ENCODE measurements around the gene USP4. TPM values are rescaled to one million over a fixed set of nuclear protein-coding genes. Genes with fewer than 3 reads are reported as not detected.

USP4 gene
- total and polyA plus RNA-seq, 2 of the 13 experiments (the other 11 are each of a cell fraction or from before 2014, with no cell fraction given), result 9.2 to 20.8 TPM

DNA sequence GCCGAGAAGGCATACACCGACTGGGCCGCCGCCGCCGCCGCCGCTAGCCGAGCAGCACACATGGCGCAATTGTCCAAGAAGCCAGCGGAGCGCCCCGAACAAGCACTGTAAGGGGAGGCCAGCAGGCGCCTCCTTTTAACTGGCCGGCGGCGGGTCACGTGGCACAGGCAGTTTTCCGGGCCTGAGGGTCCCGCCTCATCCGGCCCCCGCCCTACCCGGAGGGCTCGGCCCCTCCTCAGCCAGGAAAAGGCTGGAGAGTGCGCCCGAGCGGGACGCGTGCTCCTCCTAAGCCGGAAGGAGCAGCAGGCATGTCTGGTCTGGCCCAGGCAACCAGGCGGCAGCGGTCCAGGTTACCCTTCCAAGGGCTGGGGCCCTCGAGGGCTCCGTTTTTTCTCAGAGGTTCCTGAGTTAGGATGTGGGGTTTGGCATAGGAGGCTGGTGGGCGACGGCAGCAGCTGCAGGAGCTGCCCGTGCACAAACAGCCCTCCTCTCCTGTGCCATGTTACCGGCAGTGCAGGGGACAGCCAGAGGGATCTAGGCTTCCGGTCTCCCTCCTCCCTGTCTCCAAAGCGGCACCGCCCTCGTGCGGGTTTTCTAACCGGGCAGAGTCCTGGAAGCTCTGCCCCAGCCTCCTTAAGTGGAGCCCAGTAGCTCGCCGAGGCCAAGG is 18.5 kb upstream of the USP4 start, which contains the start of gene GPX1 (continued):
- TF ChIP-seq, protein P1, sequence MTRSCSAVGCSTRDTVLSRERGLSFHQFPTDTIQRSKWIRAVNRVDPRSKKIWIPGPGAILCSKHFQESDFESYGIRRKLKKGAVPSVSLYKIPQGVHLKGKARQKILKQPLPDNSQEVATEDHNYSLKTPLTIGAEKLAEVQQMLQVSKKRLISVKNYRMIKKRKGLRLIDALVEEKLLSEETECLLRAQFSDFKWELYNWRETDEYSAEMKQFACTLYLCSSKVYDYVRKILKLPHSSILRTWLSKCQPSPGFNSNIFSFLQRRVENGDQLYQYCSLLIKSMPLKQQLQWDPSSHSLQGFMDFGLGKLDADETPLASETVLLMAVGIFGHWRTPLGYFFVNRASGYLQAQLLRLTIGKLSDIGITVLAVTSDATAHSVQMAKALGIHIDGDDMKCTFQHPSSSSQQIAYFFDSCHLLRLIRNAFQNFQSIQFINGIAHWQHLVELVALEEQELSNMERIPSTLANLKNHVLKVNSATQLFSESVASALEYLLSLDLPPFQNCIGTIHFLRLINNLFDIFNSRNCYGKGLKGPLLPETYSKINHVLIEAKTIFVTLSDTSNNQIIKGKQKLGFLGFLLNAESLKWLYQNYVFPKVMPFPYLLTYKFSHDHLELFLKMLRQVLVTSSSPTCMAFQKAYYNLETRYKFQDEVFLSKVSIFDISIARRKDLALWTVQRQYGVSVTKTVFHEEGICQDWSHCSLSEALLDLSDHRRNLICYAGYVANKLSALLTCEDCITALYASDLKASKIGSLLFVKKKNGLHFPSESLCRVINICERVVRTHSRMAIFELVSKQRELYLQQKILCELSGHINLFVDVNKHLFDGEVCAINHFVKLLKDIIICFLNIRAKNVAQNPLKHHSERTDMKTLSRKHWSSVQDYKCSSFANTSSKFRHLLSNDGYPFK (CRISPR knock-in tag; IDR thresholded peaks at IDR 0.05; ENCODE audit: borderline replicate concordance), result peak; percentile 95; the same call in 1 of the 2 replicates
- TF ChIP-seq, protein P2, sequence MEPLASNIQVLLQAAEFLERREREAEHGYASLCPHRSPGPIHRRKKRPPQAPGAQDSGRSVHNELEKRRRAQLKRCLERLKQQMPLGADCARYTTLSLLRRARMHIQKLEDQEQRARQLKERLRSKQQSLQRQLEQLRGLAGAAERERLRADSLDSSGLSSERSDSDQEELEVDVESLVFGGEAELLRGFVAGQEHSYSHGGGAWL (CRISPR knock-in tag; IDR thresholded peaks at IDR 0.05), result peak; percentile 75
- TF ChIP-seq SALL1 (CRISPR knock-in tag; IDR thresholded peaks at IDR 0.05) (peak; percentile 89), HDAC6 (IDR thresholded peaks at IDR 0.05; ENCODE audit: low read depth, low read length) (no peak), ZNF33B (CRISPR knock-in tag; IDR thresholded peaks at IDR 0.05) (no peak), ZNF263 (CRISPR knock-in tag; IDR thresholded peaks at IDR 0.05) (peak; percentile 99), MAZ (IDR thresholded peaks at IDR 0.05; ENCODE audit: borderline replicate concordance, low read depth, low read length) (peak; percentile 80), MAZ (CRISPR knock-in tag; IDR thresholded peaks at IDR 0.05; ENCODE audit: low read depth) (peak; percentile 91), WIZ (CRISPR knock-in tag; IDR thresholded peaks at IDR 0.05) (0 out of 2 replicates have a peak, but pooled peaks have one; percentile 38), ZNF616 (CRISPR knock-in tag; IDR thresholded peaks at IDR 0.05; ENCODE audit: low read depth) (no peak), SOX6 (IDR thresholded peaks at IDR 0.05) (no peak), SOX6 (CRISPR knock-in tag; IDR thresholded peaks at IDR 0.05) (peak; percentile 75), PAWR (CRISPR knock-in tag; IDR thresholded peaks at IDR 0.05; ENCODE audit: borderline replicate concordance) (no peak)
- TF ChIP-seq, protein P3, sequence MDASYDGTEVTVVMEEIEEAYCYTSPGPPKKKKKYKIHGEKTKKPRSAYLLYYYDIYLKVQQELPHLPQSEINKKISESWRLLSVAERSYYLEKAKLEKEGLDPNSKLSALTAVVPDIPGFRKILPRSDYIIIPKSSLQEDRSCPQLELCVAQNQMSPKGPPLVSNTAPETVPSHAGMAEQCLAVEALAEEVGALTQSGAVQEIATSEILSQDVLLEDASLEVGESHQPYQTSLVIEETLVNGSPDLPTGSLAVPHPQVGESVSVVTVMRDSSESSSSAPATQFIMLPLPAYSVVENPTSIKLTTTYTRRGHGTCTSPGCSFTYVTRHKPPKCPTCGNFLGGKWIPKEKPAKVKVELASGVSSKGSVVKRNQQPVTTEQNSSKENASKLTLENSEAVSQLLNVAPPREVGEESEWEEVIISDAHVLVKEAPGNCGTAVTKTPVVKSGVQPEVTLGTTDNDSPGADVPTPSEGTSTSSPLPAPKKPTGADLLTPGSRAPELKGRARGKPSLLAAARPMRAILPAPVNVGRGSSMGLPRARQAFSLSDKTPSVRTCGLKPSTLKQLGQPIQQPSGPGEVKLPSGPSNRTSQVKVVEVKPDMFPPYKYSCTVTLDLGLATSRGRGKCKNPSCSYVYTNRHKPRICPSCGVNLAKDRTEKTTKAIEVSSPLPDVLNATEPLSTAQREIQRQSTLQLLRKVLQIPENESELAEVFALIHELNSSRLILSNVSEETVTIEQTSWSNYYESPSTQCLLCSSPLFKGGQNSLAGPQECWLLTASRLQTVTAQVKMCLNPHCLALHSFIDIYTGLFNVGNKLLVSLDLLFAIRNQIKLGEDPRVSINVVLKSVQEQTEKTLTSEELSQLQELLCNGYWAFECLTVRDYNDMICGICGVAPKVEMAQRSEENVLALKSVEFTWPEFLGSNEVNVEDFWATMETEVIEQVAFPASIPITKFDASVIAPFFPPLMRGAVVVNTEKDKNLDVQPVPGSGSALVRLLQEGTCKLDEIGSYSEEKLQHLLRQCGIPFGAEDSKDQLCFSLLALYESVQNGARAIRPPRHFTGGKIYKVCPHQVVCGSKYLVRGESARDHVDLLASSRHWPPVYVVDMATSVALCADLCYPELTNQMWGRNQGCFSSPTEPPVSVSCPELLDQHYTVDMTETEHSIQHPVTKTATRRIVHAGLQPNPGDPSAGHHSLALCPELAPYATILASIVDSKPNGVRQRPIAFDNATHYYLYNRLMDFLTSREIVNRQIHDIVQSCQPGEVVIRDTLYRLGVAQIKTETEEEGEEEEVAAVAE (CRISPR knock-in tag; IDR thresholded peaks at IDR 0.05; ENCODE audit: borderline replicate concordance), result no peak
- TF ChIP-seq, protein P4, sequence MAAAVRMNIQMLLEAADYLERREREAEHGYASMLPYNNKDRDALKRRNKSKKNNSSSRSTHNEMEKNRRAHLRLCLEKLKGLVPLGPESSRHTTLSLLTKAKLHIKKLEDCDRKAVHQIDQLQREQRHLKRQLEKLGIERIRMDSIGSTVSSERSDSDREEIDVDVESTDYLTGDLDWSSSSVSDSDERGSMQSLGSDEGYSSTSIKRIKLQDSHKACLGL (CRISPR knock-in tag; IDR thresholded peaks at IDR 0.05), result peak; percentile 91; the same call in 1 of the 2 replicates
- TF ChIP-seq, protein P5, sequence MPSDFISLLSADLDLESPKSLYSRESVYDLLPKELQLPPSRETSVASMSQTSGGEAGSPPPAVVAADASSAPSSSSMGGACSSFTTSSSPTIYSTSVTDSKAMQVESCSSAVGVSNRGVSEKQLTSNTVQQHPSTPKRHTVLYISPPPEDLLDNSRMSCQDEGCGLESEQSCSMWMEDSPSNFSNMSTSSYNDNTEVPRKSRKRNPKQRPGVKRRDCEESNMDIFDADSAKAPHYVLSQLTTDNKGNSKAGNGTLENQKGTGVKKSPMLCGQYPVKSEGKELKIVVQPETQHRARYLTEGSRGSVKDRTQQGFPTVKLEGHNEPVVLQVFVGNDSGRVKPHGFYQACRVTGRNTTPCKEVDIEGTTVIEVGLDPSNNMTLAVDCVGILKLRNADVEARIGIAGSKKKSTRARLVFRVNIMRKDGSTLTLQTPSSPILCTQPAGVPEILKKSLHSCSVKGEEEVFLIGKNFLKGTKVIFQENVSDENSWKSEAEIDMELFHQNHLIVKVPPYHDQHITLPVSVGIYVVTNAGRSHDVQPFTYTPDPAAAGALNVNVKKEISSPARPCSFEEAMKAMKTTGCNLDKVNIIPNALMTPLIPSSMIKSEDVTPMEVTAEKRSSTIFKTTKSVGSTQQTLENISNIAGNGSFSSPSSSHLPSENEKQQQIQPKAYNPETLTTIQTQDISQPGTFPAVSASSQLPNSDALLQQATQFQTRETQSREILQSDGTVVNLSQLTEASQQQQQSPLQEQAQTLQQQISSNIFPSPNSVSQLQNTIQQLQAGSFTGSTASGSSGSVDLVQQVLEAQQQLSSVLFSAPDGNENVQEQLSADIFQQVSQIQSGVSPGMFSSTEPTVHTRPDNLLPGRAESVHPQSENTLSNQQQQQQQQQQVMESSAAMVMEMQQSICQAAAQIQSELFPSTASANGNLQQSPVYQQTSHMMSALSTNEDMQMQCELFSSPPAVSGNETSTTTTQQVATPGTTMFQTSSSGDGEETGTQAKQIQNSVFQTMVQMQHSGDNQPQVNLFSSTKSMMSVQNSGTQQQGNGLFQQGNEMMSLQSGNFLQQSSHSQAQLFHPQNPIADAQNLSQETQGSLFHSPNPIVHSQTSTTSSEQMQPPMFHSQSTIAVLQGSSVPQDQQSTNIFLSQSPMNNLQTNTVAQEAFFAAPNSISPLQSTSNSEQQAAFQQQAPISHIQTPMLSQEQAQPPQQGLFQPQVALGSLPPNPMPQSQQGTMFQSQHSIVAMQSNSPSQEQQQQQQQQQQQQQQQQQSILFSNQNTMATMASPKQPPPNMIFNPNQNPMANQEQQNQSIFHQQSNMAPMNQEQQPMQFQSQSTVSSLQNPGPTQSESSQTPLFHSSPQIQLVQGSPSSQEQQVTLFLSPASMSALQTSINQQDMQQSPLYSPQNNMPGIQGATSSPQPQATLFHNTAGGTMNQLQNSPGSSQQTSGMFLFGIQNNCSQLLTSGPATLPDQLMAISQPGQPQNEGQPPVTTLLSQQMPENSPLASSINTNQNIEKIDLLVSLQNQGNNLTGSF (CRISPR knock-in tag; IDR thresholded peaks at IDR 0.05), result no peak; the same call in 1 of the 2 replicates

Measured in HepG2 (cell line).